Retinal pigment epithelial cell (primary cell): ENCODE results near the gene MRPL36.

Source experiments
- DNase-seq: peaks from one replicate; pipeline ENCODE4 v3.0.0-alpha.2; 2010; ENCODE audit warnings: low read depth
- H3K4me3 ChIP-seq: 2 replicates; pipeline ENCODE4 v1.5.1; 2011; ENCODE audit warnings: mild to moderate bottlenecking, low read length, control low read depth, moderate library complexity
- CTCF ChIP-seq: conservative IDR thresholded peaks from 2 replicates; pipeline ENCODE4 v1.5.1; 2011; ENCODE audit warnings: low read depth, low read length, control low read depth, inconsistent platforms

The MRPL36 gene

GRCh38 chr5:1750469-1750868 lies 49.2 kb downstream of the MRPL36 start:
- no peak for DNase-seq
- no peak for TF ChIP-seq CTCF
- H3K4me3 ChIP-seq: no peak overlapping the region

GRCh38 chr5:1749346-1750124 lies 50.1 kb downstream of the MRPL36 start:
- no peak for DNase-seq
- TF ChIP-seq CTCF: no peak
- H3K4me3 ChIP-seq: no peak overlapping the region

DNA sequence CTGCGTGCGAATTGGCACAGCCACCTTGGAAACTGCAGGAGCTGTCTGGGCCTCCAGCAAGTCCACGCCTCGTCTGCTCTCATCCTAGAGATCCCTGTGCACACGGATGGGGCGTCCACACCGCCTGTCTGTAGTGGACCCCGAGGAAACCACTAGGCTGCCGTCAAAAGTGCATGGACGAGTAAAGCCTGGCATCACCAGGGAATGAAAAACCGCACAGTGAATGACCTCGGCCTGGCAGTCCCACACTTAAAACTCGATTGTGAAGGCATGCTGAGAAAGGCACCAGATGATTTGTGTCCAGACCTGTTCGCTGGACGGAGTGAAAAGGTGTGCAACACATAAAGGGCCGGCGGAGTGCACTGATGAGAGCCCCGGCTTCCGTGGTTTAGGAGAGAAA lies 50.8 kb downstream of the MRPL36 start:
- TF ChIP-seq CTCF: no peak
- no peak overlapping the region for H3K4me3 ChIP-seq
- no peak for DNase-seq
